Mucosa of descending colon (tissue), 3 donors: ENCODE measurements around the gene WIPF3. TPM values are rescaled to one million over a fixed set of nuclear protein-coding genes. Genes with fewer than 3 reads are reported as not detected.

Experiments used
- ATAC-seq: fragments of 200-7000 bp; cut with Tn5 transposase; one replicate; pipeline ENCODE4 v1.9.1; 2020; ENCODE audit warnings: mild to moderate bottlenecking, moderate library complexity
- DNase-seq, 3 donors: peaks; one replicate each; pipeline ENCODE4 v3.0.0-alpha.2; 2020
- H3K36me3 ChIP-seq: fragments of 200-600 bp; one replicate; pipeline ENCODE4 v1.8.0; 2021; ENCODE audit warnings: low read depth, mild to moderate bottlenecking
- H3K4me1 ChIP-seq: fragments of 200-600 bp; one replicate; pipeline ENCODE4 v1.8.0; 2021; ENCODE audit warnings: low read depth, mild to moderate bottlenecking
- H3K4me3 ChIP-seq: fragments of 200-600 bp; one replicate; pipeline ENCODE4 v1.8.0; 2021; ENCODE audit warnings: mild to moderate bottlenecking
- H3K9me3 ChIP-seq: fragments of 200-600 bp; one replicate; pipeline ENCODE4 v1.8.0; 2021; ENCODE audit warnings: mild to moderate bottlenecking
- intact Hi-C, 2 donors: fragments of 100-400 bp; cut with DNase I in 1 of 2; cut with micrococcal nuclease in 1 of 2; formaldehyde crosslinking; loops; one replicate each; pipeline versions ENCODE4 v1.11.0 to v1.11.1; 2022; cut with DNase I, micrococcal nuclease
- total RNA-seq, 3 donors: library from RNA; stranded (reverse); fragmentation: NEBNext Ultra II Directional in 2 of 3; extraction: Animal tissue kit (Norgen Biotek cat#: 25700) in 2 of 3; gene quantifications; one replicate each; pipeline versions ENCODE4 v1.2.1 to v1.2.4, GENCODE V29; 2021 to 2023
- TF ChIP-seq, protein P1 (sequence below): fragments of 200-600 bp; IDR thresholded peaks from one replicate; pipeline ENCODE4 v1.8.0; 2022; ENCODE audit warnings: antibody characterized with exemption, mild to moderate bottlenecking
- donor health status: DM: no; HTN: no; CAD: no; lungs with moderate emphysema.
- donor health status: DM: no; HTN: no; CAD: no.
- donor health status: DM: no; HTN: yes; CAD: no.

WIPF3 gene
- total RNA-seq, 3 donors from 2014 or later, result 0.89 to 2.2 (median 1.2) TPM

DNA sequence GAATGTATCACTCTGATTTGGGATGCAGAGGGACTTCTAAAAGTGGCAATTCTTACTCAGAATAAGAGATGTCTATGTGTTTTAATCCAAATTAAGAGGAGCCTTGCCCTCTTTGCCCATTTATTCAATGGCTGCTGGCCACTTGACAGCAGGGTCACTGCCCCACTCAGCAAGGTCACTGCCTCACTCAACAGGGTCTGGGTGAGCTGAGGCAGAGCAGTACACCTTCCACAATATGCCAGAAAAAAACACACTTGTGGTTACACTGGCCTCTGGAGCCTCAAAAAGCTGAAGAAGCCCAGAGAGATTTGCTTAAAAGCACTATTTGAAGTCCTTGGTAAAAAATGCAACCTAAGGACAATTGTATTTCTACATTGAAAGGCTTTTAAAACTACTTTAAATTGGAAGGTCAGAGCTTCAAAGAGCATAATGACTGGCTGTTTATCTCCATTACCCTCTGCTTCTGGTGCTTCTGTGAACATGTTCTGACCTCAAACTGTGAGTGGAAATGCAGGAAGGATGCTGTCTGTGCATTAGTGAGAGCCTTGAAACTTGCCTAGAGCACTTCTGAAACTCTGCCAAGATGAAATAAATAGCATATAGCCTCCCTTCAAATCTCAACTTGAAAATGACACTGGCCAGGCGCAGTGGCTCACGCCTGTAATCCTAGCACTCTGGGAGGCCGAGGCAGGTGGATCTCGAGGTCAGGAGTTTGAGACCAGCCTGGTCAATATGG is 35.1 kb upstream of the WIPF3 start:
- no peaks in the 10 kb centered on the region for H3K4me1 ChIP-seq
- ATAC-seq (no peak), DNase-seq (no peak)
- TF ChIP-seq, protein P1, sequence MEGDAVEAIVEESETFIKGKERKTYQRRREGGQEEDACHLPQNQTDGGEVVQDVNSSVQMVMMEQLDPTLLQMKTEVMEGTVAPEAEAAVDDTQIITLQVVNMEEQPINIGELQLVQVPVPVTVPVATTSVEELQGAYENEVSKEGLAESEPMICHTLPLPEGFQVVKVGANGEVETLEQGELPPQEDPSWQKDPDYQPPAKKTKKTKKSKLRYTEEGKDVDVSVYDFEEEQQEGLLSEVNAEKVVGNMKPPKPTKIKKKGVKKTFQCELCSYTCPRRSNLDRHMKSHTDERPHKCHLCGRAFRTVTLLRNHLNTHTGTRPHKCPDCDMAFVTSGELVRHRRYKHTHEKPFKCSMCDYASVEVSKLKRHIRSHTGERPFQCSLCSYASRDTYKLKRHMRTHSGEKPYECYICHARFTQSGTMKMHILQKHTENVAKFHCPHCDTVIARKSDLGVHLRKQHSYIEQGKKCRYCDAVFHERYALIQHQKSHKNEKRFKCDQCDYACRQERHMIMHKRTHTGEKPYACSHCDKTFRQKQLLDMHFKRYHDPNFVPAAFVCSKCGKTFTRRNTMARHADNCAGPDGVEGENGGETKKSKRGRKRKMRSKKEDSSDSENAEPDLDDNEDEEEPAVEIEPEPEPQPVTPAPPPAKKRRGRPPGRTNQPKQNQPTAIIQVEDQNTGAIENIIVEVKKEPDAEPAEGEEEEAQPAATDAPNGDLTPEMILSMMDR, result no peak
- H3K4me3 ChIP-seq, result no peak overlapping the region
- no peaks in the 10 kb centered on the region for H3K36me3 ChIP-seq
- no peaks in the 10 kb centered on the region for H3K9me3 ChIP-seq
- intact Hi-C loops, result no loop called here

DNA sequence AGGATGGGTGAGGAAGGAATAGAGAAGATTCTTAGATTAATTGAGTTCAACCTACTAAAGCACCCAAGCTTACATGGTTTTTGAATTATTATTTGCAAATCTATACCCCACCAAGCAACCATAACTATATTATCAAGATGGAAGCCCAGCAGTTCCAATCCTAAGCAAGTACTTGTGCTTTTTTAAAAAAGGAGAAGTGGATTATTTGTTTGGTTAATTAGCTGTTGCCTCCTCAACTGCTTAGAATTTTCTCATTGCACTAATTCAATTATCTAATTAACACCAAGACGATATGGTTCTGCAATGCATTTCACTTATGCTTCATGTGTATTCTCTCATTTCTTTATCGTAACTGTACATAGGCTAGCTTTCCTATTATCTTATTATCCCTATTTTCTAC is 27.3 kb upstream of the WIPF3 start:
- DNase-seq (no peak), ATAC-seq (no peak)
- intact Hi-C loops, result no loop called here
- Histone ChIP-seq H3K4me1 (no peaks in the 10 kb centered on the region), H3K9me3 (no peaks in the 10 kb centered on the region), H3K36me3 (no peaks in the 10 kb centered on the region), H3K4me3 (no peak overlapping the region)
- TF ChIP-seq, protein P1, result no peak

DNA sequence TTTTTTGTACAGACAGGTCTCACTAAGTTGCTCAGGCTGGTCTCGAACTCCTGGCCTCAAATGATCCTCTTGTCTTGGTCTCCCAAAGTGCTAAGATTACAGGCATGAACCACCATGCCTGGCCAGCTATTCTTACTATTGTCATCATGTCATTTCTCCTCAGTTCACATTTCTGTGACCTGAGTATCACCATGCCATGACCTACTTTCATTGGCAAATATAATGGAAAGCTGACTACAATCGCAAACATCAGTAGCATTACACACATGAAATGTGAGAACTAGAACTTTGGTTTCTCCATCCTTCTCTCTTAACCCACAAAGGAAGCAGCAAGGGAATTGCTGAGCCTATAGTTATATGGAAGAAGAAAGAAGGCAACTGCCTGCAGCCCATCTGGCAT is 26.0 kb upstream of the WIPF3 start:
- ATAC-seq (no peak), DNase-seq (no peak)
- Histone ChIP-seq H3K36me3 (no peaks in the 10 kb centered on the region), H3K4me3 (no peak overlapping the region), H3K9me3 (no peaks in the 10 kb centered on the region), H3K4me1 (no peaks in the 10 kb centered on the region)
- TF ChIP-seq, protein P1, result no peak
- intact Hi-C loops, result no loop called here

DNA sequence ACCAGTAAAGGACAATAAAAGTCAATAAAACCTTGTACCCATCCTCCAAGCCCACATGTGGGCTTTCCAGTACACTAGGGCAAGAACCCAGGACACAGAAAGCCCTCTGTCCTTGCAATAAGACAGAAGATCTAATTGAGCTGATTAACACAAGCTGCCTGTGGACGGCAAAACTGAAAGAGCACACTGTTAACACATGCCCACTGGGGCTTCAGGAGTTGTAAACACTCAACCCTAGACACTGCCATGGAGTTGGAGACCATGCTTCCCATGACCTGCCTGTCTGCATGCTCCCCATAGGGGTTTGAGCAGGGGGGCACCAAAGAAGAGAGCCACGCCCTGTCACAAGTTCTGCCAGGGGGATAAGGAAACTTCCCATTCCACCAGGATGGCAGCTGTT is 22.6 kb upstream of the WIPF3 start:
- DNase-seq (no peak), ATAC-seq (no peak)
- TF ChIP-seq, protein P1, result no peak
- H3K9me3 ChIP-seq, result no peaks in the 10 kb centered on the region
- H3K4me1 ChIP-seq, result no peaks in the 10 kb centered on the region
- intact Hi-C loops, result no loop called here
- H3K36me3 ChIP-seq, result no peaks in the 10 kb centered on the region
- no peak overlapping the region for H3K4me3 ChIP-seq

DNA sequence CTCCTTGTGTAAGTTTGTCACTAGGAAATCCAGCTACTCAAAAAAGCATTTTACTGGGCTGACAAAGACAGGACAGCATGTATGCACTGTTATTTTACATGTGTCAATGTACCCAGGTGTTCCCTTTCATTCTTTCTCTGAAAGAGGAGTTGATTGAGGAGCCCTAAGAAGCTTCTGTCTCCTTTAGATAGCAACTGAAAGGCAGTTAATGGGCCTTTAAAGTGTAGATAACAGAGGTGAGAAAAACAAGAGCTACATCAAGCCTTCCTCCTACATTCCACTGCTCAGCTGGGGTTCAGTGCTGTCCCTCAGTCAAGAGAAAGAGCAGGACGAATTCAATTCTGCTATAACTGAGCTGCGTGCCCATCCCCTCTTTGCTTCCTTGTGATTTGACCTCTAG is 12.8 kb upstream of the WIPF3 start:
- Histone ChIP-seq H3K4me3 (no peak overlapping the region), H3K36me3 (no peaks in the 10 kb centered on the region), H3K9me3 (no peaks in the 10 kb centered on the region), H3K4me1 (peaks cover 9% of the 10 kb centered on the region)
- DNase-seq (no peak), ATAC-seq (no peak)
- intact Hi-C loops, result no loop called here
- TF ChIP-seq, protein P1, result no peak
